ENCODE results near the gene CLK1.

GRCh38 chr2:200901459-200902072 lies 37.1 kb upstream of the CLK1 start:
- no peak for TF ChIP-seq GATA2 (IDR thresholded peaks at IDR 0.05; ENCODE audit: low read depth, low read length)
- TF ChIP-seq GATA3 (IDR thresholded peaks at IDR 0.05; ENCODE audit: low read depth, low read length): no peak
